ENCODE data around the gene GFRA4.

GFRA4 gene

DNA sequence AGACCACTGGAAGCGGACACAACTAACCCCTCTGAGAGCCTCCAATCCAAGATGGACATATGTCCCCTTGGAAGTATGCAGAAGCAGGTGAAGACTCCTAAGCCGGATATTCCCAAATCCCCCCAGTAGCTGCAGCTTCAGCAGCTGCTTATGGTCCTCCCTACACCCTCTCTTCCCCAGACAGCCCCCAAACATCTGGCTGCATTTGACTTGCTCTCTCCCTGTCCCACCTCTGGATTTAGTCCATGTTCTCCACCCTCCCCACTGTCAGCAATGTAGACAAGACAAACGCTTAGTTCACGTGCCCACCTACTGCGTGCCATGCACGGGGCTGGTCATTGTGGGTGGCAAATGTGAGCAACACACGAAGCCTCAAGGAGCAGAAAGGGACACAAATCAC lies 23.2 kb upstream of the GFRA4 start:
- no peak for DNase-seq
- no peaks in the 10 kb centered on the region for H3K27me3 ChIP-seq (ENCODE audit: insufficient read depth, low read depth, severe bottlenecking)
- no peaks in the 10 kb centered on the region for H3K9me3 ChIP-seq (ENCODE audit: severe bottlenecking)
- H3K27ac ChIP-seq, result no peak overlapping the region
- no peaks in the 10 kb centered on the region for H3K36me3 ChIP-seq
- H3K4me3 ChIP-seq (ENCODE audit: low read depth, low read length), result no peak overlapping the region
- TF ChIP-seq CTCF (IDR thresholded peaks at IDR 0.05; ENCODE audit: low read depth, low read length), result no peak

- Histone ChIP-seq H3K27me3 (ENCODE audit: insufficient read depth, low read depth, severe bottlenecking) (no peaks in the 10 kb centered on the region), H3K4me3 (ENCODE audit: low read depth, low read length) (no peak overlapping the region), H3K27ac (no peak overlapping the region), H3K36me3 (no peaks in the 10 kb centered on the region), H3K9me3 (ENCODE audit: severe bottlenecking) (no peaks in the 10 kb centered on the region)
- no peak for DNase-seq
- no peak for TF ChIP-seq CTCF (IDR thresholded peaks at IDR 0.05; ENCODE audit: low read depth, low read length)
Observed at GRCh38 chr20:3685341-3685740, 22.1 kb upstream of the GFRA4 start.

DNA sequence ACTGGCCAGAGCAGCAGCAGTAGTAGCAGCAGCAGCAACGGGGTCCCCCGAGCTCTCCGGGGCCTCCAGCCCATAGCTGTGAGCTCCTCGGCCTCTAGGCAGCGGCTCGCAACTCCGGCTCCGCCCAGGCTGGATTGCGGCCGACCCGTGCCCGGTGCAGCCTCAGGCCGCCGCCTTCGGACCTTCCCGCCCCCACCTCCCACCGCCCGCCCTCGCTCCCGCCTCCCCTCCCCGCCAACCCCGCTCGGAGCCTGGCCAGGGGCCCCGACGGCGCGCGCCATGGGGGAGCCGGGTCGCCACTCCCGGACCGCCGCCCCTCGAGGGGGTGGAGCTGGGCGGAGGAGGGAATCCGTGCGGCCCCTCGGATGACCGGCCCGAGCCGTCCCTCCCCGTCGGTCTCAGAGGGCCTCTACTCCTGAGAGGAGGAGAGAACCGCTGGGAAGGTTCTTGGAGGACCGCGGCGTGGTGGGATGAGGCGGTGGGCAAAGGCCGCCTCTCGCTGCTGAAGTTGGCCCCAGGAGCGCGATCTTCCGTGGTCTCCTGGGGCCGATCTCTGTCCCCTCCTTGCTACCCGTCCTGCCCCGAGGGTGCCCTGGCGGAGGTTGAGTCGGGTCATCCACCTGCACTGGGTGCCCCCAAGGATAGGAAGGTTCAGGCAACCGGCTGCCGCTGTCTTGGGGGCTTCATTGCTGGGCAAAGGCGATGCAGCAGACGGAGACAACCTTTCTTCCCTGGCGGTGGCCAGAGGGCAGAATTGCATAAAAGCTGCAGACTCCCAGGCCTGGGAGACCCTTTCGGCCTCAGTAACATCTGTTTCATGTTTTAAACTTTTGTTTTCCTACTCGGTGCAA lies 19.0 kb upstream of the GFRA4 start, which contains the start of gene ADAM33:
TSS of gene ADAM33 (minus strand) at position 80 of the 851 bp plus-strand sequence. CDS start at position 74, 6 bp downstream.
- TF ChIP-seq CTCF (IDR thresholded peaks at IDR 0.05; ENCODE audit: low read depth, low read length), result no peak
- no peaks in the 10 kb centered on the region for H3K36me3 ChIP-seq
- H3K27ac ChIP-seq, result no peak within 1 kb of the TSS
- H3K27me3 ChIP-seq (ENCODE audit: insufficient read depth, low read depth, severe bottlenecking), result no peaks in the 10 kb centered on the region
- no peak within 1 kb of the TSS for H3K4me3 ChIP-seq (ENCODE audit: low read depth, low read length)
- DNase-seq, result no peak
- H3K9me3 ChIP-seq (ENCODE audit: severe bottlenecking), result no peaks in the 10 kb centered on the region

- no peak for DNase-seq
- Histone ChIP-seq H3K27me3 (ENCODE audit: insufficient read depth, low read depth, severe bottlenecking) (peaks cover 3% of the 10 kb centered on the region), H3K27ac (no peak overlapping the region), H3K36me3 (no peaks in the 10 kb centered on the region), H3K9me3 (ENCODE audit: severe bottlenecking) (no peaks in the 10 kb centered on the region), H3K4me3 (ENCODE audit: low read depth, low read length) (no peak overlapping the region)
- TF ChIP-seq CTCF (IDR thresholded peaks at IDR 0.05; ENCODE audit: low read depth, low read length), result no peak
Observed at GRCh38 chr20:3681352-3681930, 18.2 kb upstream of the GFRA4 start.

GRCh38 chr20:3680701-3681351 lies 17.6 kb upstream of the GFRA4 start:
- no peak overlapping the region for H3K27ac ChIP-seq
- no peak overlapping the region for H3K4me3 ChIP-seq (ENCODE audit: low read depth, low read length)
- H3K36me3 ChIP-seq, result no peaks in the 10 kb centered on the region
- no peak for DNase-seq
- H3K9me3 ChIP-seq (ENCODE audit: severe bottlenecking), result no peaks in the 10 kb centered on the region
- no peak for TF ChIP-seq CTCF (IDR thresholded peaks at IDR 0.05; ENCODE audit: low read depth, low read length)
- H3K27me3 ChIP-seq (ENCODE audit: insufficient read depth, low read depth, severe bottlenecking), result peaks cover 10% of the 10 kb centered on the region
